Panc1 (cell line): ENCODE measurements around the gene E2F8.

Source experiments
- POLR2AphosphoS5 ChIP-seq: IDR thresholded peaks from 2 replicates; pipeline ENCODE4 v1.6.1; 2012; ENCODE audit warnings: mild to moderate bottlenecking, low read depth, low read length, moderate library complexity
- TCF7L2 ChIP-seq: IDR thresholded peaks from 2 replicates; pipeline ENCODE4 v1.6.1; 2011; ENCODE audit warnings: mild to moderate bottlenecking, low read depth, low read length, inconsistent platforms
- TF ChIP-seq, protein P1 (sequence below): fragments of 450-650 bp; IDR thresholded peaks from 2 replicates; pipeline ENCODE4 v1.5.1; 2017; ENCODE audit warnings: mild to moderate bottlenecking

- TF ChIP-seq, protein P1, sequence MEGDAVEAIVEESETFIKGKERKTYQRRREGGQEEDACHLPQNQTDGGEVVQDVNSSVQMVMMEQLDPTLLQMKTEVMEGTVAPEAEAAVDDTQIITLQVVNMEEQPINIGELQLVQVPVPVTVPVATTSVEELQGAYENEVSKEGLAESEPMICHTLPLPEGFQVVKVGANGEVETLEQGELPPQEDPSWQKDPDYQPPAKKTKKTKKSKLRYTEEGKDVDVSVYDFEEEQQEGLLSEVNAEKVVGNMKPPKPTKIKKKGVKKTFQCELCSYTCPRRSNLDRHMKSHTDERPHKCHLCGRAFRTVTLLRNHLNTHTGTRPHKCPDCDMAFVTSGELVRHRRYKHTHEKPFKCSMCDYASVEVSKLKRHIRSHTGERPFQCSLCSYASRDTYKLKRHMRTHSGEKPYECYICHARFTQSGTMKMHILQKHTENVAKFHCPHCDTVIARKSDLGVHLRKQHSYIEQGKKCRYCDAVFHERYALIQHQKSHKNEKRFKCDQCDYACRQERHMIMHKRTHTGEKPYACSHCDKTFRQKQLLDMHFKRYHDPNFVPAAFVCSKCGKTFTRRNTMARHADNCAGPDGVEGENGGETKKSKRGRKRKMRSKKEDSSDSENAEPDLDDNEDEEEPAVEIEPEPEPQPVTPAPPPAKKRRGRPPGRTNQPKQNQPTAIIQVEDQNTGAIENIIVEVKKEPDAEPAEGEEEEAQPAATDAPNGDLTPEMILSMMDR, result no peak
- TF ChIP-seq POLR2AphosphoS5, result no peak
- no peak for TF ChIP-seq TCF7L2
Observed at GRCh38 chr11:19196432-19196831, 44.3 kb downstream of the E2F8 start.
